ENCODE data around the gene TMBIM6. TPM values are rescaled to one million over a fixed set of nuclear protein-coding genes. Genes with fewer than 3 reads are reported as not detected.
"Not testable (repeated sequence)": the region's sequence is repeated elsewhere in the genome, so short reads cannot be mapped to it uniquely, and the experiment has no call there.

The TMBIM6 gene
- total RNA-seq, 4 donors from 2014 or later, result 238 to 407 (median 319) TPM

DNA sequence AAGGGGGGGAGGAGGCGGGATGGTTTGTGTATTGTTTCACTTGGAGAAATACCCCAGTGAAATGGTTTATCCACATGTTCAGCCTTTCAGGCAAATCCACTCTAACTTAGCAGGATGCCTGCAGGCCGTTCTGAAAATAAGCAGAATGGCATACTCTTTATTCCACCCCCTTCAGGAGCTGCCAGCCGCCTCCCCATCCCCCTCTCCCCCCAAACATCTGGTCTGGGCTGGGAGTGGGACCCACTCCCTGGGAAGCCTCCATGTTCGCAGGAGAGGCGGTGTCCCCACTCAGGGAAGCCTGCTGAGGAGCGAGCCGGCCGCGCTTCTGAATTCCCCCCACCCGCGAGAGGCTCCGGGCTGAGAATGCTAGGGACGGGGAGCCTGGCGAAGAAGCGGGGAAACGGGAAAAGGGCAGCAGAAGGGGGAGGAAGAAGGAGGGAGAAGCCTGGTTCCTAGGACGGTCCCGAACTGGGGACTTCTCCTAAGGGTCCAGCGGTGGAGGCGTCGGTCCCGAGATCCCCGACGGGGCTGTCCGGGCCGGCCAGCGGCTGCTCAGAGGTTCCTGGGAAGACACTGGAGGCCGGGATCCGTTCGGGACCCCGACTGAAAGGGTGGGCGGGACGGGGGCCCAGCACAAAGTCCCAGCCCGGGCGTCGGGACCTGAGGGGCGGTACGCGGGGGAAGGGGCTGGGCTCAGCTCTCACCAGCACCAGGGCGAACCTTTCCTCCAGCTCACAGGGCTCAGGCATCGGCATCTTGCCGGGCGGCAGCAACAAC lies 34.8 kb upstream of the TMBIM6 start:
- intact Hi-C loops (cut with DNase I; ENCODE audit: low total_unique reads), result loop anchor here (5.0 kb wide), 1 partner anchor 64 kb away; no protein-coding TSS in a partner anchor
- H3K4me3 ChIP-seq (ENCODE audit: low read depth, poor library complexity, severe bottlenecking), result peak overlapping the region; percentile 43
- DNase-seq (ENCODE audit: low spot score in 2 of 2), result peak; percentile 15 to 87
- TF ChIP-seq, protein P1, sequence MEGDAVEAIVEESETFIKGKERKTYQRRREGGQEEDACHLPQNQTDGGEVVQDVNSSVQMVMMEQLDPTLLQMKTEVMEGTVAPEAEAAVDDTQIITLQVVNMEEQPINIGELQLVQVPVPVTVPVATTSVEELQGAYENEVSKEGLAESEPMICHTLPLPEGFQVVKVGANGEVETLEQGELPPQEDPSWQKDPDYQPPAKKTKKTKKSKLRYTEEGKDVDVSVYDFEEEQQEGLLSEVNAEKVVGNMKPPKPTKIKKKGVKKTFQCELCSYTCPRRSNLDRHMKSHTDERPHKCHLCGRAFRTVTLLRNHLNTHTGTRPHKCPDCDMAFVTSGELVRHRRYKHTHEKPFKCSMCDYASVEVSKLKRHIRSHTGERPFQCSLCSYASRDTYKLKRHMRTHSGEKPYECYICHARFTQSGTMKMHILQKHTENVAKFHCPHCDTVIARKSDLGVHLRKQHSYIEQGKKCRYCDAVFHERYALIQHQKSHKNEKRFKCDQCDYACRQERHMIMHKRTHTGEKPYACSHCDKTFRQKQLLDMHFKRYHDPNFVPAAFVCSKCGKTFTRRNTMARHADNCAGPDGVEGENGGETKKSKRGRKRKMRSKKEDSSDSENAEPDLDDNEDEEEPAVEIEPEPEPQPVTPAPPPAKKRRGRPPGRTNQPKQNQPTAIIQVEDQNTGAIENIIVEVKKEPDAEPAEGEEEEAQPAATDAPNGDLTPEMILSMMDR (IDR thresholded peaks at IDR 0.05), result no peak
- TF ChIP-seq POLR2A (IDR thresholded peaks at IDR 0.05), result no peak
- 4 to 5% methylated on average over 15 to 31 of the region's 43 CpGs for WGBS, 2 donors

DNA sequence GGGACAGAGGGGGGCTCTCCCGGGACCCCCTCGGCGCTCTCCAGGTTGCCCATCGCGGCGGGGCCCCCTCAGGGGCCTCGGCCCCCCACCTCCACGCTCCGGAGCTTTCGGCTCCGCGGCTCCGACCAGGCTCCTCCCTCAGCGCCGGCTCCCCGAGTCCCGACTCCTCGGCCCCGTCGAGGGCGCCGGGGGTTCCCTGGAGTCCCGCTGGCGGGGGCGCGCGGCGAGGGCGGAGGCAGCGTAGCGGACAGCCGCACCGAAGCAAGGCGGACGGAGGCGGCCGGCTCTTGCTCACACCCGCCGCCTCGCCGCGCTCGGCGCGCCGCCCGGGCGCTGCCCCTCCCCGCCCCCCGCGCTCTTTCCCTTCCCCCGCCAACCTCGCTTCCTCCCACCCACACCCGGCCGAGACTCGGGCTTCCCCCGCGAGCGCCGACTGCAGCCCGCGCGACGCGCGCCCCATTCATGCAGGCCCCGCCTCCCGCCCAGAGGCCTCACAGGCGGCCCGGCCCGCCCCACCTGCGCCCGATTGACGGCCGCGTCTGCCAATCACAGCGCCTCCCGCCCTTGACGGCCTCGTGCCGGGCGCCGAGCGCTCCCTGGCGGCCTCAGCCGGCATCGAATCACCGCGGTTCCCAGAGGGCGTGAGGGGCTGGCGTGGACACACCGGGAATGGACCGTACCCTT lies 34.1 kb upstream of the TMBIM6 start, which contains the start of gene FMNL3:
TSS of gene FMNL3 (minus strand) at position 278 of the 684 bp plus-strand sequence. CDS start at position 53, 225 bp downstream.
- TF ChIP-seq POLR2A (IDR thresholded peaks at IDR 0.05), result no peak
- TF ChIP-seq, protein P1 (IDR thresholded peaks at IDR 0.05), result peak in 2 of 3 donors; percentile 61 to 95
- H3K4me3 ChIP-seq (ENCODE audit: low read depth, poor library complexity, severe bottlenecking), result peak within 1 kb of the TSS; percentile 43
- intact Hi-C loops (cut with DNase I; ENCODE audit: low total_unique reads), result loop anchor here (5.0 kb wide), 1 partner anchor 65 kb away; no protein-coding TSS in a partner anchor
- peak; percentile 95 to 99 for DNase-seq (ENCODE audit: low spot score in 2 of 2)
- WGBS, 2 donors, result 1 to 2% methylated on average over 37 to 43 of the region's 93 CpGs

DNA sequence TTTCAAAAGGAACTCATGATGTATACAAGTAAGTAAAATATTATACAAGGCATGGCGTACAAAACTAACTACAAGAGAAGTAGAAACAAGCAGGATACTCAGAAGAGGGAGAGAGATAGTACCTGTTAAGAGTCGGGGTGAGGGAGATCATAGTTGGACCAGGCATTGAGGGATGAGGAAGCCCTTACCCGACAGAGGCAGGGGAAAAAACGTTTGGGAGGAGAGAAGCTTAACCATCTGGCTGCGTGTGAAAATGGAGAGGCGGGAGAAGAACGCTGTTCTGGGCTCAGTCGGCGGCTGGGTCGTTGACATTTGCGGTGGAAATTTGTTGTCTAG lies 33.6 kb upstream of the TMBIM6 start:
- intact Hi-C loops (cut with DNase I; ENCODE audit: low total_unique reads), result loop anchor here (5.0 kb wide), 1 partner anchor 65 kb away; no protein-coding TSS in a partner anchor
- no peak for DNase-seq (ENCODE audit: low spot score in 2 of 2)
- TF ChIP-seq POLR2A (IDR thresholded peaks at IDR 0.05), result no peak
- TF ChIP-seq, protein P1 (IDR thresholded peaks at IDR 0.05), result no peak
- no peak overlapping the region for H3K4me3 ChIP-seq (ENCODE audit: low read depth, poor library complexity, severe bottlenecking)
- WGBS, 2 donors, result 47 to 51% methylated on average over 11 of the region's 11 CpGs

DNA sequence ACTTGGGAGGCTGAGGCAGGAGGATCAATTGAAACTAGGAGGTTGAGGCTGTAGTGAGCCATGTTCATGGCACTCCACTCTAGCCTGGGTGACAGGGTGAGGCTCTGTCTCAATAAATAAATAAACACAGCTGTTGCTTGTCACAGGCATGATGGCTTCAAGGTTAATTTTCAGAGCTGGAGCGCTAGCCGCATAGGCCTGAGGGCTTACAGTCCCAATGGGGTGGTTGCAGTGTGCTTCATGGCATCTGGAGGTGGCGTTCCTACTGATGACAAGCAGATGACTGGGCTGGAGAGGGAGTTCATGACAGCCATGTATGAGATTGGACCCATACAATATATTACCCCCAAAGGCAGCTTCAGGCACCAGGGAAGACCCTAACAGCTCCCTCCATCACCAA lies 32.5 kb upstream of the TMBIM6 start:
- TF ChIP-seq POLR2A (IDR thresholded peaks at IDR 0.05), result no peak
- TF ChIP-seq, protein P1 (IDR thresholded peaks at IDR 0.05), result no peak
- no peak for DNase-seq (ENCODE audit: low spot score in 2 of 2)
- intact Hi-C loops (cut with DNase I; ENCODE audit: low total_unique reads), result loop anchor here (5.0 kb wide), 1 partner anchor 67 kb away; no protein-coding TSS in a partner anchor
- WGBS, 2 donors, result 69 to 86% methylated on average over 3 of the region's 3 CpGs
- no peak overlapping the region for H3K4me3 ChIP-seq (ENCODE audit: low read depth, poor library complexity, severe bottlenecking)

DNA sequence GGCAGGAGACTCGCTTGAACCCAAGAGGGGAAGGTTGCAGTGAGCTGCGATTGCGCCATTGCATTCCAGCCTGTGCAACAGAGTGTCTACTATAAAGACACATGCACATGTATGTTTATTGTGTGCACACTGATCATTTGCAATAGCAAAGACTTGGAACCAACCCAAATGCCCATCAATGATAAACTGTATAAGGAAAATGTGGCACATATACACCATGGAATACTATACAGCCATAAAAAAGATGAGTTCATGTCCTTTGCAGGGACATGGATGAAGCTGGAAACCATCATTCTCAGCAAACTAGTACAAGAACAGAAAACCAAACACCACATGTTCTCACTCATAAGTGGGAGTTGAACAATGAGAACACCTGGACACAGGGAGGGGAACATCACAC lies 27.4 kb upstream of the TMBIM6 start:
- DNase-seq (ENCODE audit: low spot score in 2 of 2); H3K4me3 ChIP-seq (ENCODE audit: low read depth, poor library complexity, severe bottlenecking); intact Hi-C loops (cut with DNase I; ENCODE audit: low total_unique reads): not testable (repeated sequence)
- WGBS, 2 donors, result 91 to 100% methylated on average over 3 of the region's 3 CpGs

DNA sequence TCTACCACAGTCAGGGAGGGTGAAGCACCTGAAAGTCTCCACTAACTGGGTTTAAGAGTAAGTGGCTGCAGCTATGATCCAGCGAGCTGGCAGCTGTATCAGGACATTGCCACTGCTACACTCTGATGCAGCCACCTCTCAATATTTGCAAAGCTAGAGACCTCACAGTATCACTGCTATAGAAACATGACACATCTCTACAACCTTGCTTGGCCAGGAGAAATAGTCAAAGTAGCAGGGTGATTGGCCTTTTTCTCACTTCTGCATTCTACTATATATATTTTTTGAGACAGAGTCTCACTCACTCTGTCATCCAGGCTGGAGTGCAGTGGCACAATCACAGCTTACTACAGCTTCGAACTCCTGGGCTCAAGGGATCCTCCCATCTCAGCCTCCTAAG lies 24.8 kb upstream of the TMBIM6 start:
- TF ChIP-seq, protein P1 (IDR thresholded peaks at IDR 0.05), result no peak
- no peak for TF ChIP-seq POLR2A (IDR thresholded peaks at IDR 0.05)
- no peak for DNase-seq (ENCODE audit: low spot score in 2 of 2)
- no peak overlapping the region for H3K4me3 ChIP-seq (ENCODE audit: low read depth, poor library complexity, severe bottlenecking)
- intact Hi-C loops (cut with DNase I; ENCODE audit: low total_unique reads), result no loop called here
- WGBS, 2 donors, result 75 to 83% methylated on average over 2 of the region's 2 CpGs

DNA sequence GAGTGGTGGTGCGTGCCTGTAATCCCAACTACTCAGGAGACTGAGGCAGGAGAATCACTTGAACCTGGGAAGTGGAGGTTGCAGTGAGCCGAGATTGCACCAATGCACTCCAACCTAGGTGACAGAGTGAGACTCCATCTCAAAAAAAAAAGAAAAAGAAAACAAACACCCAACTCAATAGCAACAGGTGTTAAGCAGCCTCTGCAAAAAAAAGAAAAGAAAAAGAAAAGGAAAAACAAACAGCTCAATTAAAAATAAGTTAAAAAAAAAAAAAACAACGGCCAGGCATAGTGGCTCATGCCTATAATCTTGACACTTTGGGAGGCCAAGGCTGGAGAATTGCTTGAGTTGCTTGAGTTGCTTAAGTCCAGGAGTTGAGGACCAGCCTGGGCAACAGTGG lies 23.6 kb upstream of the TMBIM6 start:
- H3K4me3 ChIP-seq (ENCODE audit: low read depth, poor library complexity, severe bottlenecking); intact Hi-C loops (cut with DNase I; ENCODE audit: low total_unique reads); DNase-seq (ENCODE audit: low spot score in 2 of 2): not testable (repeated sequence)
- WGBS, 2 donors, result 88 to 93% methylated on average over 3 of the region's 3 CpGs
